Activated CD8-positive, alpha-beta memory T cell treated with anti-CD3 and anti-CD28 coated beads for 36 hours (primary cell): Measurements from ENCODE around the gene UQCRFS1. TPM values are rescaled to one million over a fixed set of nuclear protein-coding genes. Genes with fewer than 3 reads are reported as not detected.
"Not testable (repeated sequence)": the region's sequence is repeated elsewhere in the genome, so short reads cannot be mapped to it uniquely, and the experiment has no call there.

Source experiments
- CTCF ChIA-PET: fragments of 350-600 bp; sonication (Branson Sonifier 250); formaldehyde crosslinking; loops from one replicate; lab custom pipeline; 2021; ENCODE audit warnings: antibody characterized with exemption; lab: Charles Lee
- POLR2A ChIA-PET: fragments of 350-600 bp; sonication (Branson Sonifier 250); formaldehyde crosslinking; loops from one replicate; lab custom pipeline; 2021; ENCODE audit warnings: antibody characterized with exemption; lab: Charles Lee
- total RNA-seq, 2 experiments: library from RNA; stranded (reverse); gene quantifications; one replicate each; pipeline ENCODE4 v1.2.3, GENCODE V29; 2021

Gene UQCRFS1
- total RNA-seq, 2 experiments from 2014 or later, result 51.1 to 51.7 TPM

DNA sequence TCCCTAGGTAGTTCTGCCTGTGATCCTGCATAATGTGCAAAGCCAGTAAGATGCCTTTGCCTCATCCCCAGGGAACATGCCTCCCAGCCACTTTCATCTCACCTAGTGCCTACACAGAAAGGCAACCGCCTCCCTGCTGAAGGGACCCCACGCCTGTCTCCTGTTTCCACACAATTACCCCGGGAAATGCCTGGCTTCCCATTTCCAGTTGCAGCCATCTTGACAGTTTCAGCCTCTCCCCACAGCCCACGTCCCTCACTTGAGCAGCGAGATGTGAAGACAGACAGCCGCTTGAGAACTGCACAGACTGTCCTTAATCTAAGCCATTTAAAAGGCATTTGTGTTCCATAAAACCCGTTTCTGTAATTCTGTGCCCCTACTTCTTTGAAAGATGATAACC is 4.7 kb upstream of the UQCRFS1 start:
- CTCF ChIA-PET, result no interaction called here
- POLR2A ChIA-PET, result no interaction called here

DNA sequence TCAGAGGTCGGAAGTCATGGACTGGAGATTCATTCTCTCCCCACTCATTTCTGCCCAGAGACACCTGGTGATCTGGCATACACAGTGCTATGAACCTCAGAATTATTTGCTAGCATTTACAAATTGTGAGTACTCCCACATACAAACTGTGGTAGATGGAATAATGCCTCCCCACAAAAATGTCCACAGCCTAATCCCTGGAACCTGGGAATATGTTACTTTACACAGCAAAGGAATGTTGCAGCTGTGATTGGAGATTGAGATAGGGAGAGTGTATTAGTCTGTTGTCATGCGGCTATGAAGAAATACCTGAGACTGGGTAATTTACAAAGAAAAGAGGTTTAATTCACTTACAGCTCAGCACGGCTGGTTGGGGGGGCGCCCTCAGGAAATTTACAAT is 3.1 kb upstream of the UQCRFS1 start:
- ChIA-PET POLR2A (no interaction called here), CTCF (no interaction called here)

- ChIA-PET POLR2A (no interaction called here), CTCF (no interaction called here)
Observed at GRCh38 chr19:29215322-29215845, 2.4 kb upstream of the UQCRFS1 start.

DNA sequence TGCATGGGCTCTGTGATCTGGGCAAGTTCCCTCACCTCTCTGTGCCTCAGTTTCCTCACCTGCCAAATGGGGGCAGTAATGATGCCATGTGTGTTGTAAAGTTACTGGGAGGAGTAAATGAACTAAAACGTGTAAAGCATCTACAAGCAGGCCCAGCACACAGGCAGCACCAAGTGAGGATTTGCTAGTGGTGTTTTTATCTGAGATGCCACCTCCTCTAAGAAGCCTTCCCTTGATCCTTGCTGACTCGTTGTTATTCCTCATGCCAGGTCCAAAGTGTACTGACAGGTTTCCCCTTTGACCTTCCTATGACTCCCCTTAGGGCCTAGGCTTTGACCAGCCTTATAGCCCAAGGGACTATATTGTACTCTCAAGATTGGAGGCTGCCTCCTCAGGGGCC is 1.5 kb upstream of the UQCRFS1 start:
- CTCF ChIA-PET, result no interaction called here
- POLR2A ChIA-PET, result no interaction called here

- POLR2A ChIA-PET, result no interaction called here
- CTCF ChIA-PET, result interaction anchor here (1.1 kb wide), 1 partner anchor 49 kb away, joined by 3 read pairs; no protein-coding TSS in a partner anchor
Observed at GRCh38 chr19:29212356-29212647, 649 bp downstream of the UQCRFS1 start.

GRCh38 chr19:29211562-29212355 is 1.2 kb downstream of the UQCRFS1 start:
- CTCF ChIA-PET, result interaction anchor here (1.1 kb wide), 1 partner anchor 50 kb away, joined by 3 read pairs; no protein-coding TSS in a partner anchor
- POLR2A ChIA-PET, result no interaction called here

- CTCF ChIA-PET, POLR2A ChIA-PET: not testable (repeated sequence)
Observed at GRCh38 chr19:29211041-29211440, 1.9 kb downstream of the UQCRFS1 start.

DNA sequence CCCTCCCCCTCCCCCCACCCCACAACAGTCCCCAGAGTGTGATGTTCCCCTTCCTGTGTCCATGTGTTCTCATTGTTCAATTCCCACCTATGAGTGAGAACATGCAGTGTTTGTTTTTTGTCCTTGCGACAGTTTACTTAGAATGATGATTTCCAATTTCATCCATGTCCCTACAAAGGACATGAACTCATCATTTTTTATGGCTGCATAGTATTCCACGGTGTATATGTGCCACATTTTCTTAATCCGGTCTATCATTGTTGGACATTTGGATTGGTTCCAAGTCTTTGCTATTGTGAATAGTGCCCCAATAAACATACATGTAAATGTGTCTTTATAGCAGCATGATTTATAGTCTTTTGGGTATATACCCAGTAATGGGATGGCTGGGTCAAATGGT is 2.4 kb downstream of the UQCRFS1 start:
- CTCF ChIA-PET, POLR2A ChIA-PET: not testable (repeated sequence)

GRCh38 chr19:29207403-29208187 is 5.4 kb downstream of the UQCRFS1 start:
- POLR2A ChIA-PET, CTCF ChIA-PET: not testable (repeated sequence)

DNA sequence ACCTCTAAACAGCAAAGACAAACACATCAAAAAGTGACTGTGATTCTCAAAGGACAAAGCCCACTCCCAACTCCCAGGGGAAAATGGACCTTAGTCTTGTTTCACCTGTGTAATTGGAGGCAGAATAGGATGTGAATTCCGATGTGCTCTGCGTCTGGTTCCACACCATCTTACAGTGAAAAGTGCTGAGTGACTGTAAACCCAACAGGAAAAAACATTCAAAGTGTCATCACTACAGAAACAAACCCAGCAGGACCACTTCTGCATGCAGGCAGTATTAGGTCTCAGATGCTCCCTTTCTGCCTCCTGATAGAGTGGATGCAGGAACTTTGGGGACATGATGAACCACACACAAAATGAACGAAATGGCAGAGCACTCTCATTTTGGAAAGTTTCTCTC is 6.5 kb downstream of the UQCRFS1 start:
- POLR2A ChIA-PET, result no interaction called here
- CTCF ChIA-PET, result no interaction called here

- ChIA-PET POLR2A (no interaction called here), CTCF (no interaction called here)
Observed at GRCh38 chr19:29202281-29202680, 10.7 kb downstream of the UQCRFS1 start.

- ChIA-PET CTCF (no interaction called here), POLR2A (interaction anchor here (0.6 kb wide), 1 partner anchor 14 kb away, joined by 3 read pairs; no protein-coding TSS in a partner anchor)
Observed at GRCh38 chr19:29201855-29202254, 11.1 kb downstream of the UQCRFS1 start.

- POLR2A ChIA-PET, result no interaction called here
- CTCF ChIA-PET, result no interaction called here
Observed at GRCh38 chr19:29194658-29195057, 18.3 kb downstream of the UQCRFS1 start.

DNA sequence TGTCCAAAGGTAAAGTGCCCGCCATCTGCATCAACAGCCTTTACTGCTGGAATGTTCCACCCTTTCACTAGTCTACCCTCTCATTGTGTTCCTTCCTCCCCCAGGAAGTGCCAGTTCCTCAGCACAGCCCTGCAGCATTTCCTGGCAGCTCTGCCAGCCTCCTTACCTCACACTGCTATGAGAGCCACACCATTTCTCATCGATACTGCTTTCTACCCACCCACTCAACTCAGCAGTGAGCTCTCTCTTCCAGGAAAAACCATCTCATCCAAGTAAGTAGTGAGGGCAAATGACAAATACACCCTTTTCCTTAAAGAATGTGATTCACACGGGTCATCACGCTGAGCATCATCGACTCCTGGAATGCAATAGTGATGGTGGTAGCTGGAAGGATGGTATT is 19.8 kb downstream of the UQCRFS1 start:
- POLR2A ChIA-PET, result no interaction called here
- CTCF ChIA-PET, result no interaction called here

GRCh38 chr19:29191005-29191404 is 21.9 kb downstream of the UQCRFS1 start:
- CTCF ChIA-PET, result no interaction called here

GRCh38 chr19:29189033-29189360 is 24.0 kb downstream of the UQCRFS1 start:
- ChIA-PET POLR2A (no interaction called here), CTCF (no interaction called here)

More at GRCh38 chr19:29191005-29191404, 21.9 kb downstream of the UQCRFS1 start:
- POLR2A ChIA-PET, result no interaction called here

- POLR2A ChIA-PET, result no interaction called here
- CTCF ChIA-PET, result no interaction called here
Observed at GRCh38 chr19:29188289-29189032, 24.5 kb downstream of the UQCRFS1 start.

DNA sequence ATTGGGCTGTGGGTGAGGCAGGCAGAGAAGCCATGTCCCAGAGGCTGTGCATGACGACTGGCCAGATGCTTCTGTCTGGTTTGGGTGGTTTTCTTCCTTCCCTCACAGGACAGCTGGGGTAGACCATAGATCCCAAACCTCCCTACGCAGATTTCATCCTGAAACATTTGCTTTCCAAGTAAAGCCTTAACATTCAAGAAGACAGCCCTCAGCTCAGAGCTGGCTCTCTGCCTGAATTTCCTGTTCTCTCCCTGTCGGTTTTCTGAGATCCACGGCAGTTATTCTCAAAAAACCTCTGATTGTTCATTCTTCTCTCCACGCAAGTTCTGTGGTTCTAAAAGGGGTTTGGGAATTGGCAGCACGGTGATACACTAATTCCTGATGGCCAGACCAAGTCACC is 25.3 kb downstream of the UQCRFS1 start:
- CTCF ChIA-PET, result no interaction called here
- POLR2A ChIA-PET, result interaction anchor here (0.7 kb wide), 1 partner anchor 14 kb away, joined by 3 read pairs; no protein-coding TSS in a partner anchor

- ChIA-PET CTCF (no interaction called here), POLR2A (no interaction called here)
Observed at GRCh38 chr19:29185427-29185826, 27.5 kb downstream of the UQCRFS1 start.
